MM.1S (cell line): ENCODE data around the gene WNK2.

Experiments
- EZH2 ChIP-seq: fragments of 300-600 bp; sonication (generic); optimal IDR thresholded peaks from 2 replicates; pipeline ENCODE3; 2017; ENCODE audit warnings: low read depth, mild to moderate bottlenecking, antibody characterized with exemption, low read length, mixed read lengths
- TF ChIP-seq, protein P1 (sequence below): fragments of 300-600 bp; sonication (generic); IDR thresholded peaks from 2 replicates; pipeline ENCODE4 v1.5.1; 2016; ENCODE audit warnings: antibody characterized with exemption, low read length, mixed read lengths

DNA sequence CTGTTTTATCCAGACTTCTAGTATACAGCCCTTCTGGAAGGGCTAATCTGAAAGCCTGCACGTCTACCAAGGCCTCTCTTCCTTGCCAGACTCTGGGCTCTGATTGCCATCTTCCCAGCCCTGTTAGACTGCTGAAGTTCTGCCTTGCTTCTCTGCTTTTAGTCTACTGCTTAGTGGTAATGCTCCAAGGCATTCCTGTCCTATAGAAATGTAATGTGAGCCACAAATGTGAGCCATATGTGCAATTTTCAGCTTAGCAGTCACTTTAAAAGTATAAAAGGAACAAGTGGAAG, 32.1 kb downstream of the WNK2 start:
- TF ChIP-seq, protein P1, sequence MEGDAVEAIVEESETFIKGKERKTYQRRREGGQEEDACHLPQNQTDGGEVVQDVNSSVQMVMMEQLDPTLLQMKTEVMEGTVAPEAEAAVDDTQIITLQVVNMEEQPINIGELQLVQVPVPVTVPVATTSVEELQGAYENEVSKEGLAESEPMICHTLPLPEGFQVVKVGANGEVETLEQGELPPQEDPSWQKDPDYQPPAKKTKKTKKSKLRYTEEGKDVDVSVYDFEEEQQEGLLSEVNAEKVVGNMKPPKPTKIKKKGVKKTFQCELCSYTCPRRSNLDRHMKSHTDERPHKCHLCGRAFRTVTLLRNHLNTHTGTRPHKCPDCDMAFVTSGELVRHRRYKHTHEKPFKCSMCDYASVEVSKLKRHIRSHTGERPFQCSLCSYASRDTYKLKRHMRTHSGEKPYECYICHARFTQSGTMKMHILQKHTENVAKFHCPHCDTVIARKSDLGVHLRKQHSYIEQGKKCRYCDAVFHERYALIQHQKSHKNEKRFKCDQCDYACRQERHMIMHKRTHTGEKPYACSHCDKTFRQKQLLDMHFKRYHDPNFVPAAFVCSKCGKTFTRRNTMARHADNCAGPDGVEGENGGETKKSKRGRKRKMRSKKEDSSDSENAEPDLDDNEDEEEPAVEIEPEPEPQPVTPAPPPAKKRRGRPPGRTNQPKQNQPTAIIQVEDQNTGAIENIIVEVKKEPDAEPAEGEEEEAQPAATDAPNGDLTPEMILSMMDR = no peak
- no peak for TF ChIP-seq EZH2
